Keratinocyte (primary cell): ENCODE measurements around the gene MAS1L. TPM values are rescaled to one million over a fixed set of nuclear protein-coding genes. Genes with fewer than 3 reads are reported as not detected.

Source experiments
- DNase-seq: peaks from one replicate; pipeline ENCODE4 v3.0.0-alpha.2; 2011; ENCODE audit warnings: low read depth, missing footprints, low spot score
- FAIRE-seq: peaks from 2 replicates; lab custom pipeline; 2011; peaks lifted over from hg19 to GRCh38; lab: Jason Lieb, UNC
- H2AFZ ChIP-seq: 2 replicates; pipeline ENCODE4 v1.6.0; 2012; ENCODE audit warnings: low read length, control low read depth, inconsistent platforms; ENCODE audit not compliant: control insufficient read depth
- H3K27ac ChIP-seq: 2 replicates; pipeline ENCODE4 v1.5.1; 2011; ENCODE audit warnings: low read length; ENCODE audit not compliant: control insufficient read depth, insufficient read depth
- H3K27me3 ChIP-seq: 3 replicates; pipeline ENCODE4 v1.6.0; 2011; ENCODE audit warnings: low read length; ENCODE audit not compliant: control insufficient read depth, insufficient read depth; ENCODE audit errors: extremely low read depth
- H3K36me3 ChIP-seq, 2 experiments: 2 replicates in 1 of 2; 3 replicates in 1 of 2; pipeline ENCODE4 v1.5.1; 2011; ENCODE audit warnings: low read length in 2 of 2, mild to moderate bottlenecking in 1 of 2; ENCODE audit not compliant: control insufficient read depth in 2 of 2, insufficient read depth in 2 of 2; ENCODE audit errors: extremely low read depth in 1 of 2
- H3K4me1 ChIP-seq: 3 replicates; pipeline ENCODE4 v1.5.1; 2011; ENCODE audit warnings: low read length; ENCODE audit not compliant: control insufficient read depth, insufficient read depth; ENCODE audit errors: extremely low read depth
- H3K4me2 ChIP-seq: 3 replicates; pipeline ENCODE4 v1.6.0; 2011; ENCODE audit warnings: low read depth, low read length; ENCODE audit not compliant: control insufficient read depth, insufficient read depth; ENCODE audit errors: extremely low read depth
- H3K4me3 ChIP-seq, 3 experiments: fragments of 200-600 bp in 1 of 3; sonication (generic) in 1 of 3; 2 replicates in 2 of 3; 3 replicates in 1 of 3; pipeline ENCODE4 v1.5.1; 2011 to 2016; ENCODE audit warnings: low read length in 3 of 3, mild to moderate bottlenecking in 3 of 3, control low read depth in 2 of 3, inconsistent platforms in 1 of 3, low read depth in 1 of 3, mixed read lengths in 1 of 3, mixed run types in 1 of 3, moderate library complexity in 1 of 3; ENCODE audit not compliant: control insufficient read depth in 2 of 3, insufficient read depth in 2 of 3; ENCODE audit errors: extremely low read depth in 1 of 3
- H3K79me2 ChIP-seq: 2 replicates; pipeline ENCODE4 v1.6.0; 2012; ENCODE audit warnings: low read length; ENCODE audit not compliant: control insufficient read depth, insufficient read depth
- H3K9ac ChIP-seq: 3 replicates; pipeline ENCODE4 v1.6.0; 2011; ENCODE audit warnings: low read length; ENCODE audit not compliant: control insufficient read depth, insufficient read depth; ENCODE audit errors: extremely low read depth
- H3K9me1 ChIP-seq: 3 replicates; pipeline ENCODE4 v1.6.0; 2011; ENCODE audit warnings: low read length; ENCODE audit not compliant: control insufficient read depth, insufficient read depth; ENCODE audit errors: extremely low read depth
- H3K9me3 ChIP-seq: 2 replicates; pipeline ENCODE4 v1.5.1; 2012; ENCODE audit warnings: low read depth, low read length; ENCODE audit not compliant: control insufficient read depth
- H4K20me1 ChIP-seq: 3 replicates; pipeline ENCODE4 v1.6.0; 2011; ENCODE audit warnings: low read length; ENCODE audit not compliant: control insufficient read depth, insufficient read depth; ENCODE audit errors: extremely low read depth
- EZH2 ChIP-seq: IDR thresholded peaks from one replicate; pipeline ENCODE4 v1.6.1; 2012; ENCODE audit warnings: inconsistent platforms, mild to moderate bottlenecking, low read length, moderate library complexity
- dilution Hi-C: fragments of 300-500 bp; cut with MboI; formaldehyde crosslinking; loops from one replicate; pipeline ENCODE4 v1.7.0; 2020; ENCODE audit warnings: low sequenced_read_pairs; ENCODE audit not compliant: extremely low pct_ligation_motif_present
- polyA minus RNA-seq, 3 experiments: library from RNA; depleted of rRNA, polyadenylated mRNA; stranded (reverse); fragments of >200 nt; gene quantifications; 1 replicate in 1 of 3; 2 replicates in 1 of 3; 3 replicates in 1 of 3; pipeline ENCODE4 v1.2.3, GENCODE V29; 2011
- polyA plus RNA-seq, 5 experiments: library from polyadenylated mRNA; depleted of rRNA in 3 of 5; stranded (reverse) in 3 of 5; stranded (forward) in 1 of 5; unstranded in 1 of 5; fragments of >200 nt; gene quantifications; 1 replicate in 1 of 5; 2 replicates in 3 of 5; 3 replicates in 1 of 5; pipeline versions ENCODE4 v1.2.1 to v1.2.3, GENCODE V29; 2011 to 2012; ENCODE audit warnings: missing spikeins in 2 of 5, low read depth in 1 of 5, low replicate concordance in 1 of 5
- TF ChIP-seq, protein P1 (sequence below), 3 experiments: IDR thresholded peaks in 1 of 3; conservative IDR thresholded peaks in 1 of 3; optimal IDR thresholded peaks in 1 of 3; 2 replicates in 2 of 3; 3 replicates in 1 of 3; pipeline versions ENCODE3 to v1.5.1; 2011; ENCODE audit warnings: low read length in 3 of 3, mild to moderate bottlenecking in 3 of 3, moderate library complexity in 2 of 3, control low read depth in 1 of 3, inconsistent platforms in 1 of 3; ENCODE audit not compliant: insufficient read depth in 2 of 3; ENCODE audit errors: extremely low read depth in 1 of 3

MAS1L gene, protein sequence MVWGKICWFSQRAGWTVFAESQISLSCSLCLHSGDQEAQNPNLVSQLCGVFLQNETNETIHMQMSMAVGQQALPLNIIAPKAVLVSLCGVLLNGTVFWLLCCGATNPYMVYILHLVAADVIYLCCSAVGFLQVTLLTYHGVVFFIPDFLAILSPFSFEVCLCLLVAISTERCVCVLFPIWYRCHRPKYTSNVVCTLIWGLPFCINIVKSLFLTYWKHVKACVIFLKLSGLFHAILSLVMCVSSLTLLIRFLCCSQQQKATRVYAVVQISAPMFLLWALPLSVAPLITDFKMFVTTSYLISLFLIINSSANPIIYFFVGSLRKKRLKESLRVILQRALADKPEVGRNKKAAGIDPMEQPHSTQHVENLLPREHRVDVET
- polyA plus RNA-seq (not detected in 3 replicates), polyA minus RNA-seq (not detected in 3 replicates)
- polyA plus RNA-seq (2011; ENCODE audit: low read depth) = not detected
- not detected in 2 replicates for polyA plus RNA-seq (2011; cell fraction: cytosol; rRNA removed)
- not detected in 2 replicates for polyA plus RNA-seq (2011; cell fraction: nucleus; rRNA removed)
- polyA plus RNA-seq (2012; ENCODE audit: low replicate concordance) = not detected in 2 replicates
- not detected for polyA minus RNA-seq (2011; cell fraction: cytosol; rRNA and poly(A)+ RNA removed)
- not detected in 2 replicates for polyA minus RNA-seq (2011; cell fraction: nucleus; rRNA and poly(A)+ RNA removed)

DNA sequence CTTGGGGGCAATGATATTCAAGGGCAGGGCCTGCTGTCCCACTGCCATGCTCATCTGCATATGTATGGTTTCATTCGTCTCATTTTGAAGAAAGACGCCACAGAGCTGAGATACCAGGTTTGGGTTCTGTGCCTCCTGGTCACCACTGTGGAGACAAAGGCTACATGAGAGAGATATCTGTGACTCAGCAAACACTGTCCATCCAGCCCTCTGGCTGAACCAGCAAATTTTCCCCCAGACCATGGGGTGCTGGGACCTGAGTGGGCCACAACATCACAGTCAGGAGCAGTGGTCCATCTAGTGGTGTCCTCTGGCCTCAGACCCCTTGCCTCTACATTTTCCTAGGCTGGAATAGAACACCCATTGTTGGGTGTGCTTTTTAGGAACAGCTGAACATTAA lies at the start of gene MAS1L:
Gene MAS1L (minus strand): TSS at position 297 of the 400 bp plus-strand sequence. CDS start 54 bp downstream, at position 243.
- dilution Hi-C loops = no loop called here
- Histone ChIP-seq H3K9ac (no peak within 1 kb of the TSS), H2AFZ (no peak within 1 kb of the TSS), H3K9me3 (no peaks in the 10 kb centered on the region), H3K36me3 (no peaks in the 10 kb centered on the region), H3K4me3 (no peak within 1 kb of the TSS), H3K79me2 (no peaks in the 10 kb centered on the region), H3K27me3 (no peaks in the 10 kb centered on the region), H3K4me2 (no peak within 1 kb of the TSS), H3K4me1 (no peaks in the 10 kb centered on the region), H4K20me1 (no peaks in the 10 kb centered on the region), H3K9me1 (no peaks in the 10 kb centered on the region), H3K27ac (no peak within 1 kb of the TSS)
- TF ChIP-seq, protein P1, sequence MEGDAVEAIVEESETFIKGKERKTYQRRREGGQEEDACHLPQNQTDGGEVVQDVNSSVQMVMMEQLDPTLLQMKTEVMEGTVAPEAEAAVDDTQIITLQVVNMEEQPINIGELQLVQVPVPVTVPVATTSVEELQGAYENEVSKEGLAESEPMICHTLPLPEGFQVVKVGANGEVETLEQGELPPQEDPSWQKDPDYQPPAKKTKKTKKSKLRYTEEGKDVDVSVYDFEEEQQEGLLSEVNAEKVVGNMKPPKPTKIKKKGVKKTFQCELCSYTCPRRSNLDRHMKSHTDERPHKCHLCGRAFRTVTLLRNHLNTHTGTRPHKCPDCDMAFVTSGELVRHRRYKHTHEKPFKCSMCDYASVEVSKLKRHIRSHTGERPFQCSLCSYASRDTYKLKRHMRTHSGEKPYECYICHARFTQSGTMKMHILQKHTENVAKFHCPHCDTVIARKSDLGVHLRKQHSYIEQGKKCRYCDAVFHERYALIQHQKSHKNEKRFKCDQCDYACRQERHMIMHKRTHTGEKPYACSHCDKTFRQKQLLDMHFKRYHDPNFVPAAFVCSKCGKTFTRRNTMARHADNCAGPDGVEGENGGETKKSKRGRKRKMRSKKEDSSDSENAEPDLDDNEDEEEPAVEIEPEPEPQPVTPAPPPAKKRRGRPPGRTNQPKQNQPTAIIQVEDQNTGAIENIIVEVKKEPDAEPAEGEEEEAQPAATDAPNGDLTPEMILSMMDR (optimal IDR thresholded peaks at IDR 0.05 in 1 of 3, IDR thresholded peaks at IDR 0.05 in 1 of 3, conservative IDR thresholded peaks at IDR 0.05 in 1 of 3; ENCODE audit: extremely low read depth in 1 of 3, insufficient read depth in 2 of 3, low read length in 3 of 3) = no peak
- TF ChIP-seq EZH2 = no peak
- DNase-seq = no peak
- no peak for FAIRE-seq

DNA sequence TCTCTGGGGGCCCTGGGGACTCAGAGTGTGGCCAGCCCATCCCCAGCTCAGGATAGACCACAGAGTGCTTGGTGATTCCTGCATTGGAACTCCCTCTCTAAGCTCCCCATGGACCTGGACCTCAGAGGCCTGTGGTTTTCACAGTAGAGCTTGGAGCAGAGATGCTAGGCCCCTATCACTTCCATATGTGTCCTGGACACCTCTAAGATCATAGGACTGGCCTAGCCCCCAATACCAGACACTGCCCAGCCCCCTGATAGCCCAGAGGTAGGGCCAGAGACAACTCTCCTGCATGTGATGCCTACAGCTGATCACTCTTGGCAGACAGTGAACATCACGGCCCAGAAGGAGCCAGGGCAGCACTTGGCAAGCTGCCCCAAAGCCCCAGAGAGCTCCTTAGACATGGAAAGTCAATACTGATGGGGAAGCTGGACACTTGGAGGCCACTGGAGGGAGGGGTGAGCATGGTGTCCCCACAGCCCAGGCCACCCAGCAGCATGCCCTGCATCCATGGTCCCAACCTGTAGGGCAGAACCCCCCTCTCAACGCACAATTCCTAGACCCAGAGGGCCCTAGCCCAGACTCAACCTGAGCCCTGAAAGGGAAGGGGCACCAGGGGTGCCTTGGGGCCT lies 44.7 kb upstream of the MAS1L start:
- Histone ChIP-seq H3K4me3 (no peak overlapping the region), H2AFZ (no peak overlapping the region), H3K4me1 (no peaks in the 10 kb centered on the region), H3K27ac (no peak overlapping the region), H3K4me2 (no peak overlapping the region), H3K36me3 (no peaks in the 10 kb centered on the region), H4K20me1 (no peaks in the 10 kb centered on the region), H3K27me3 (no peaks in the 10 kb centered on the region), H3K79me2 (no peaks in the 10 kb centered on the region), H3K9me1 (no peaks in the 10 kb centered on the region), H3K9me3 (no peaks in the 10 kb centered on the region), H3K9ac (no peak overlapping the region)
- no peak for TF ChIP-seq EZH2
- dilution Hi-C loops = no loop called here
- FAIRE-seq (no peak), DNase-seq (no peak)
